ENCODE measurements around the gene GRHL1.
"Not testable (repeated sequence)": the region's sequence is repeated elsewhere in the genome, so short reads cannot be mapped to it uniquely, and the experiment has no call there.

Gene GRHL1

DNA sequence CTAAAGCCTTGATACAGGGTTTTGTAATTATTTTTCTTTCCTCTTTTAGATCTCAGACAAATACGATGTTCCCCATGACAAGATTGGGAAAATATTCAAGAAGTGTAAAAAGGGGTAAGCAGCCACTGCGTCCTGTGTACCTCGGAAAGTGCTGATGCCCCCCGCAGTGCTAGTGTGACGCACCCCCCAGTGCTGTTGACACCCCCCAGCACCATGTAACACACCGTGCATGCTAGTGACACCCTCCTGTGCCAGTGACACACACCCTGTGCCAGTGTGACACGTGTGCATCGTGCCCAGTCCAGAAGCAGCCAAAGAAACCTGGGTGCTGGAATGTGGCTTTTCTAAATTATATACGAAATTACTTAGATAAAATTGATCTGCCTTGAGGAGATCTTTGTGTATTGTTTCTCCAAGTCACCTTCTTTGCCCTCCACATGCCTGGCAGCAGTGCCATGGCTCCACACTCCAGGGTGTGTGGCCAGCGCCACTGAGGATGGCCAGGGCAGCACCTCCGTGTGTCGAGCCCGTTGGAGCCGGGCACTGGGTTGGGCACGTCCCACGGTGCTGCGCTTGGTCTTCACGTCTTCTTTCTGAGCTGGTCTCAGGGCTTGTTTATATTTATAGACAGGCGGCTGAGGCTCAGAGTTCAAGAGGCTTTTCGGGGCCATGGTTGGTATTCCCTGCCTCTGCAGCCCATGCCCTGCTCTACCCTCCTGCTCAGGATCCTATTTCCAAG, 47.6 kb downstream of the GRHL1 start:
- no peak for DNase-seq

DNA sequence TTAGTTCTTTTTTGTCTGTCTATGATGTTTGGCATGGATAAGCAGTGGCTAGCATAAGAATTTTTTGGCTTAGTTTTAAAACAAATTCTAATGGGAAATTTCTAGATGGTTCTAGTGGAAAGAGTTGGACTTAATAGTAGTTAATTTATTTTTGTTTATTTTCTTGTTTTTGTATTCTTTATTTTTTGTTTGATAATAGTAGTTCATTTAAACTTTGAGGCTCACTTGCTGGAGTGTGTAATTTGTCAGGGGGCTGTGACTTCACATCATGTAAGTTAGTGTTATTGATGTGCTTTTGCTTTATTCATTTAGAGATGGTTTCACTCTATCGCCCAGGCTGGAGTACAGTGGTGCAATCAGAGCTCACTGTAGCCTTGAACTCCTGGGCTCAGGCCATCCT, 48.2 kb downstream of the GRHL1 start:
- DNase-seq, result no peak

DNA sequence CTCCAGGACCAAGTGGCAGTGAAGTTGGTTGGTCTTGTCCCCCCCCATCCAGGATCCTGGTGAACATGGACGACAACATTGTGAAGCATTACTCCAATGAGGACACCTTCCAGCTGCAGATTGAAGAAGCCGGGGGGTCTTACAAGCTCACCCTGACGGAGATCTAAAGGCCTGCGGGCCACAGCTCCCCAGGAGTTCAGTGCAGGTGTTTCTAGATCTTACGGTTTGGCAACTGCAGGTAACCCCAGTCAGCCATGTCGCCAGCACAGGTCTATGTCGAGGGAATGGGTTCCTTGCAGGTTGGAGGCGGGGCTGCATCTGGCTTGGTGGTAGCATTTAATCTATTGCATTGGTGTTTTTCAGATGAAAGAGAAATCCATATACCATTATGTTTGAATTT, 49.0 kb downstream of the GRHL1 start:
- no peak for DNase-seq

DNA sequence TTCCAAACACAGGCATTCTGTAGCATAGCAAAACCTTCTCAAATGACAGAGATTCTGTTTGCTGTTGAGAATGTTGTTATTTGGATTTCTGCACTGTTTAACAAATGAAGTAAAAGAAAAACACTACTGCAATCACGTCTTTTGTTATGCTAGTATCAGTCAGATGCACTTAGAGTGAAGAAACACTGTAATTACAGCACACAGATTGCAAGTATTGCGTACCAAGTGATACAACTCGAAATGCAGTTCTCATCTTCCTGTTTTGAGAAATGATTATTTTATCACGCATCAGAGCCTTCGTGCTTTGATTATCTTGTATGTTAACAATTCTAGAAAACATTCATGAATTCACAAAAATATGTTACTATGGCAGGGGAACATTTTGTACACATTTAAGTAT, 50.1 kb downstream of the GRHL1 start:
- DNase-seq, result no peak

DNA sequence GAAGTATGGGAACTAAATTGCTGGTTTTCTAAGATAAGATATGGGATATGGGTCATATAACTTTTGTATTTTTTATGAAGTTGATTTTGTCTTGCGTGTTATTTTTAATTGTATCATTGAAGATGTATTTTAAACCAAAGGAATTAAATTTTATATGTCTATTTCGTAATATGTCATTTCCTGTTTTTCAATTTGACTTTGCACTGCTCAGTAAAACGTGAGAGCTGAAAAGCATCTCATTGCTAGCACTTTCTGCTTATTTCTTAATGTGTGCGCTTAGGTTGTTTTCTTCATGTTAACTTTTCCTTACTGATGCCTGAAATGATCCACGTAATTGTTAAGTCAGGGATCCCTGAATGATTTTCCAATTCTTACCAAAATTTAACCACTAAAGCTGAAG, 50.6 kb downstream of the GRHL1 start:
- DNase-seq, result no peak

DNA sequence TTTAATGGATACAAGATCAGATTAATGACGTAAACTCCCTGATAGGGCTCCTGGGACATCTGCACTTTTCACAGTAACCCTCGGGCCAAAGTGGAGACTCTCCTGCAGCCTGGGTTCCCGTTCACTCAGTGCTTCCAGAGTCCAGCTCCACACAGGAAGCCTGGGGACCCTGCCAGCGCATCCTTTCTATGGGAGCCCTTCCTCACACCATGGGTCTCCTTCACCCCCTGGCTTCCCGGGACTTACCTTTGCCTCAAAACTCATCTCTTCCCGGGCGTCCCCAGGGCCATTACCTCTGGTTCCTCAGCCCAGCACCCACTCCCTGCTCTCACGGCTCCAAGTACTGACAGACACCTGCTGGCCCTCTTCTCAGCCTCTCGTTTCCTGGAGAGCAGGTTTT, 51.2 kb downstream of the GRHL1 start:
- DNase-seq, result no peak

DNA sequence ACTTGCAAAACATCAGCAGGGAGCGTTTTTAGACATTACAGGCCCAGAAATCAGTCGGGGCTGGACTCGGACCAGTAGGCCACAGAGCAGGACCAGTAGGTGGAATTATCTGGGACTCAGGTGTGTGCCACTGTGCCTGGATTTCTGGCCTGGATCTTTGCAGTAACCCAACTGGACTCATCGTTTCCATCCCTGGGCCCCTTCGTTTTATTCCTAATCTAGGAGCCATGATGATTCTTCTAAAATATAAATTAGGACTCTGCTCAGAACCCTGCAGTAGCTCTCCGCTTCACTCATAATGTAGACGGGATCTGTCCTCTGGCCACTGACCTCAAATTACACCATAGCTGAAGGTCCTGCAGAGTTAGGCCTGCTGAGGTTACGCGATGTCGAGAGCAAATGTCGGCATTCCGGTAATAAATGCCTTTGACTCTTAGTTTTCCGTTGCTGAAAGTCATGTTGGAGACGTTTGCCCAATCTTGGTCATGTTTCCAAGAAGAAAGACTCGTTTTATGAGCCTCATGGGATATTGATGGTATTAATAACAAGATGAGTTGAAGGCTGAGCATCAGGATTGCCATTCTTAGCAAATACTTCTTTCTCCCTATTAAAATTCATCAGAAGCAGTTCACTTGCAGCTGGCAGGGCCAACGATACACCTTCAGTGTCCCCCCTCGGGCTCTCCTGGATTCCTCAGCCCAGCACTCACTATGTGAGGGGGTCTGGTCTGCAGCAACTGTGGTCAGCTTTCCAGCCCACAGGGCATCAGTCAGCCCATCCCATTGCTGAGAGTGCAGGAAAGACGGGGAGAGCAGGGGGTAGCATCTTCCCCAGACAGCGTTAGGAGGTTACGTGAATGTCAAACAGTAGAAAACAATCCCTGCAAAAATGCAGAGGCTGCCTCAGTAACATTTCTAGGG, 52.0 kb downstream of the GRHL1 start:
- no peak for DNase-seq

DNA sequence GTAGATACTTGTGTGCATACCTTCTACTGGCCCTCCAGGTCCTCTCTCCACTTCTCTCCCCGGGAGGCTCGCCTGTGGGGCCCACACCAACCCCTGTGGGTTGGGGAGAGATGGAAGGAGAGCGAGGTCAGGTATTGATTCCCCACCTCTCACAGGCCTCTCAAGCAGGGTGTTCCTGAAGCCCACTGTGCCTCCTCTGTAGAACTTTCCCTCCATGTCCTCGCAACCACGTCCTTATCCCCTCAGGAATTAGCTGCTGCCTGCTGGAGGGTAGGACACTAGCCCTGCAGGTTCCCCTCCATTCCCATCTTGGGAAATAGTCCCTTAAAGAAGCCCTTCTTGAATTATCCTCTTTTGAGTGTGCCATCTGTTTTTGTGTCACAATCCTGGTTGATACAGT, 52.9 kb downstream of the GRHL1 start:
- no peak for DNase-seq

DNA sequence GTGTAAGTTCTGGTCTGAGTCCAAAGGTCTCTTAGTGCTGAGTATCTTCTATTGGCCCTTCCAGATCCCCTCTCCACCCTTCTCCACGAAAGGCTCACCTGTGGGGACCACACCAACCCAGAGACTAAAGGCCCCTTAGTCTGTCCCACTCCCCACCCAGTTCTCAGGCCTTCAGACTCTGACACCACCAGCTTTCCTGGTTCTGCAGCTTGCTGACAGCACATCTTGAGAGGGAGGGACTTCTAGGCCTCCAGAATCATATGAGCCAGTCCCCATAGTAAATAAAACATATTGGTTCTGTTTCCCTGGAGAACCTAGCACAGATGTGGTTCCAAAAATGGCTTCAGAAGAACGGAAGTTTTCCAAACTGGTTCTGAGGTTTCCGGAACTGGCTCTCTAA, 53.3 kb downstream of the GRHL1 start:
- no peak for DNase-seq

DNA sequence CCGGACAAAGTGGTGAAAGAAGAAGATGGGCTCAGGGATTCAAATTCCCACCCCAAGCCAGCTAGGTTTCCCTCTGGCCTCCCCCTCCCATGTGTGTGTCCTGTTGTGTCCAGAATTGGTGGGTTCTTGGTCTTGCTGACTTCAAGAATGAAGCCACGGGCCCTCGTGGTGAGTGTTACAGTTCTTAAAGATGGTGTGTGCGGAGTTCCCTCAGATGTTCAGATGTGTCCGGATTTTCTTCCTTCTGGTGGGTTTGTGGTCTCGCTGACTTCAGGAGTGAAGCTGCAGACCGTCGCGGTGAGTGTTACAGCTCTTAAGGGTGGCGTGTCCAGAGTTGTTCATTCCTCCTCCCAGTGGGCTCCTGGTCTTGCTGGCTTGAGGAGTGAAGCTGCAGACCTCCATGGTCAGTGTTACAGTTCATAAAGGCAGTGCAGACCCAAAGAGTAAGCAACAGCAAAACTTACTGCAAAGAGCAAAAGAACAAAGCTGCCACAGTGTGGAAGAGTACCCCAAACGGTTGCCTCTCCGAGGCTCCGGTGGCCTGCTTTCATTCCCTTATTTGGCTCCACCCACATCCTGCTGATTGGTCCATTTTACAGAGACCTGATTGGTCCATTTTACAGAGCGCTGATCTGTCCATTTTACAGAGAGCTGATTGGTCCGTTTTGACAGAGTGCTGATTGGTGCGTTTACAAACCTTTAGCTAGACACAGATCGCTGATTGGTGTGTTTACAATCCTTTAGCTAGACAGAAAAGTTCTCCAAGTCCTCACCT, 54.2 kb downstream of the GRHL1 start:
- DNase-seq, result no peak

DNA sequence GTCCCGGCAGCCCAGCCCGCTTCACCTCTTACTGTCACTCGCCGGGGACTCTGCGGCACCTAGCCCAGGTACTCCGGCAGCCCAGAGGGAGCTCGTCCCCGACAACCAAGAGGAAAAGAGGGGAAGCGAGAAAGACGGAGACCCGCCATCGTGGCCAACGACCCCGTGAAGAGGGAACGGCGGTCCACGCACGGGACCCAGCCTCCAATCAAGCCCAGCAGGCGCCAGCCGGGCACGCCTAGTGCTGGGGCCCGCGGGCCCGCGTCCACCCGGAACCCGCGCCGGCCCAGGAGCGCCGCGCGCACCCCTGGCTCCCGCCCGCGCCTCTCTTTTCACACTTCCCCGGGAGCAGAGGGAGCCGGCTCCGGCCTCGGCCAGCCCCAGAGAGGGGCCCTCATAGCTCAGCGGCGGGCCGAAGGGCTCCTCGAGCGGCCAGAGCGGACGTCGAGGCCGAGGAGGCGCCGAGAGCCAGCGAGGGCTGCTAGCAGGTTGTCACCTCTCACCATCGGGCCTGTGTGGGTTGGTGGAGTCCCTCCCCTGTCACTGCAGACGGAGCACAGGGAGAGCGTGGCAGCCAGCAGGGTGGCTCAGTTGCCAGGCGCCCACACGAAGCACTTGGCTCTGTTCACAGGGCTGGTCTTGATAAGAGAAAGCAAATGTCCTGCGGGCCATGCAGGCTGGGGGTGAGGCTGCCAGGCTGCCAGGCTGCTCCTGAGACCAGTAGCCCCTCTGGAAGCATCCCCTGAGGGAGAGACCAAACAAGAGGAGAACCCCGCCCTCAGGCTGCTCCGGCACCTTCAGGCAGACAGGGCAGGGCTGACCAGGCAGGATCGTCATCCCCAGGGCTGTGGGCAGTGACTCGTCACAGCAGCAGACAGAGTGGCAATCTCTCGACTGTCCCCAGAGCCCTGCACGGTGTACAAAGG, 55.0 kb downstream of the GRHL1 start:
- no peak for DNase-seq

DNA sequence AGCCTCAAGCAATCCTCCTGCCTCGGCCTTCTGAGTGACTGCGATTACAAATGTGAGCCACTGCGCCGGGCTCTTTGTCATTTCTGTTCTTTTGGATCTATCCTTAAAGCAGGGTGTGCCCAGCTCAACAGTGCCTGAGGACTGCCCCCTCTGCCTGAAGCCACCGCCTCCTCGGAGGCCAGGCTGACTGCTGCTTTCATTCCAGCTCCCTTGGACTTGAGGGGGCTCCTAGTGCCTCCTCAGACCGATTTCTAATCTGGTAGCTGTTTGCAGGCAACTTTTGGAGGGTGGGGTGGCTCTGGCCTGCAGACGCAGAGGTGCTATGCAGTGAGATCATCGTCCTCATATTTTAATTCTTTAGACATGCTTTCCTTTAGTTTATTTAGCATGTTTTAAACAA, 55.9 kb downstream of the GRHL1 start:
- DNase-seq, result no peak

DNA sequence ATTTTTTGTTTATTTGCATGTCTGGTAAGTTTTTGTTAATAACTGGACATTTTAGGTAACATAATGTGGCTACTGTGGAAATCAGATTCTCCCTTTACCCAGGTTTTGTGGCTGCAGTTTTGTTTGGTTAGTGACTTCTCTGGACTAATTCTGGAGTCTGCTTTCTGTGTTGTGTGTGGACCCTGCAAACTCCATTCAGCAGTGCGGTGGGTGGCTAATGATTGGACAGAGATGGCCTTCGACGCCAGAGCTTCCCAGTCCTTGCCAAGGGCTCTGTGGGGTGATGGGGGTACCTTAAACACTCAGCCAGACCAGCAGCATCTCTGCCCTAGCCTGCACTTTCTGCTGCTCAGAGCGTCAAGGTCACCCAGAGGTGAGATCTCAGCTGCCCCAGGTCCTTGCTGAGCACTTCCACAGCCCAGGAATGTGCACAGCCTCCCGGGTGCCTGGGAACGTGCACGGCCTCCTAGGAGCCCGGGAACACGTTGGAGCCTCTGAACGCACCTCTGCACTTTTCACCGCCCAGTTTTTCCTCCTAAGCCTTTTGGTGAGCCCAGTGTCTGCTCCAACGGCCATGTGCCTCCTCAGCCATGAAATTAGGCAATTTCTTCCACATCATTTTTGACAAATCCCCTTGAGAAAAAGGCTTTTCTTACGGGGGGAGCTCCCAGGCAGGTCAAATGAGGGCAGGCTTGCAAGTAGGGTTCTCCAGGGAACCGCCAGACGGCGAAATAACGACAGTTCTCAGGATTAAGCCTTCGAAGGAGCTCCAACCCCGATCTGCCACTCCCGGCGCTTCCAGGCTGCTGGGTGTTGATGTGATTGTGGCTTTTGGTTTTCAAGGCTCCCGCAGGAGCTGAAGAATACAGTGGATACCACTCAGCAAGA, 56.7 kb downstream of the GRHL1 start:
- no peak for DNase-seq

DNA sequence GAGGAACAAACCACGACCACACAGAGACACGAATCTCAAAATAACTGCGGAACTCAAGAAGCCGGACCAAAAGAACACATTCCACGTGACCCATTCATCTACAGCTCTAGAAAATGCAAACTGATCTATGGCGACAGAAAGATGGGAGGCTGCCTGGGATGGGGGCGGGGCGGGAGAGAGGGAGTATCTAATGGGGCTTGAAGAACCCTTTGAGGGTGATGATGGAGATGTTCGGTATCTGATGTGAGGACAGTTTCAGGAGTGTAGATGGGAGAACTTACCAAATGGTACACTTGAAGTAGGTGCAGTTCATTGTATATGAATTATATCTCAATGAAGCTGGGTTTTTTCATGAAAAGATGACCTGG, 57.3 kb downstream of the GRHL1 start:
- no peak for DNase-seq

DNA sequence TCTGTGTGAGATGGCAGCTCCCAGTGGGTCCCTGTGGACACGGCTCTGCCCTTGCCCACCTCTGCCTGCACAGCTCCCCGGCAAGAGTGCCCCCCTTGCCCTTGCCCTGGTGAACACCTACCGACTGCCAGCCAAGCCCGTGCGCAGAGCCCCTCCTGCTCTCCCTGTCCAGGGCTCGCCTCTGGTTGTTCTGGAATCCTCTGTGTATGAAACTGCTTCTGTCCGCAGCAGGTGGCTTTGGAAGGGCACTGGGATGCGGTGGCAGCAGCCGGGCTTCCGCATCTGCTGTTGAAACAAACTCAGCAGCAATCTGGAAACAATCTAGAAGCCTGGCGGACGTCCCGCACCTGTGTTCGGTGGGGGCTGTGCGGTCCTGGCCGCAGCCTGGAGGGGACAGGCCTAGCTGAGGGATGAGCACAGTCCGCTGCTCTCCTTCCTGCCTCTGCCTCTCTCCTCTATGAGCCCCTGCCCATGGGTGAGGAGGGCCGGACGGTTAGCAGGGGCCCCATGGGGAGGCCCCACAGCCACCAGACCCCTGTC, 57.8 kb downstream of the GRHL1 start:
- no peak for DNase-seq

DNA sequence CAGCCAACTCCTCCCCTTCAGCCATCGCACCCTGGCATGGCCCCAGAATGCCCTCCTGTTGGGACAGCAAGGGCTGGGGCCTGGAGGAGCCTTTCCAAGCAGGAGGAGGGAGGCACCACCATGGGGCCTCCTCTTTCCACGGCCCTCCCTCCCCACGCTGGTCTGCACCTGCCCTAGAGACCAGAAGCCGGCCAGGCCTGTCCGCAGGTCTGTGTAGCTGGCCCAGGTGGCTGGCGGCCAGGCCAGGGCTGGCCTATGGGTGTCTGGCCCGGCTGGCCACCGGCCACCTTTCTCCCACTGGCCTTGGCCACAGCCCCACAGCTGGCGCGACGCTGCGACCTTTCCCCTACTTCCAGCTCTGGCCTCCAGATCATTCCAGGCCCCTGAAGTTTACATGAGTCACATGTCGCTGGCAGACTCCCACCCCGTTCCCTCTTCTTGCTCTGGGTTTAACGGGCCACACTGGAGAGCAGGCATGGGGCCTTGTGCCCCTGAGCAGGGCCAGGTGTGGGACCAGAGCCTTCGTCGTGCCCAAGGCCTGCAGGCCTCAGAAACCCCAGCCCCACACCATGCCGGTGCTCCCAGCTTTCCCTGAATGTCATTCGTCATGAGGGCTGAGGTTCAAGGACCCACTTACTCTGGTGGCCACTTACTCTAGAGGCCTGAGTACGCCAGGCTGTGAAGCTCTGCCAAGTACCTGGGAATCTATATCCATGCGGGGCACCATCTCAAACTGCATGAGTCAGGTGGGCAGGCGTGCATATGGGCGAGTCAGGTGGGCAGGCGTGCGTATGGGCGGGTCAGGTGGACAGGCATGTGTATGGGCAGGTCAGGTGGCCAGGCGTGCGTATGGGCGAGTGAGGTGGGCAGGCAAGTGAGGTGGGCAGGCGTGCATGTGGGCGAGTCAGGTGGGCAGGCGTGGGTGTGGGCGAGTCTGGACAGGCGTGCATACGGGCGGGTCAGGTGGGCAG, 58.6 kb downstream of the GRHL1 start:
- DNase-seq, result no peak

DNA sequence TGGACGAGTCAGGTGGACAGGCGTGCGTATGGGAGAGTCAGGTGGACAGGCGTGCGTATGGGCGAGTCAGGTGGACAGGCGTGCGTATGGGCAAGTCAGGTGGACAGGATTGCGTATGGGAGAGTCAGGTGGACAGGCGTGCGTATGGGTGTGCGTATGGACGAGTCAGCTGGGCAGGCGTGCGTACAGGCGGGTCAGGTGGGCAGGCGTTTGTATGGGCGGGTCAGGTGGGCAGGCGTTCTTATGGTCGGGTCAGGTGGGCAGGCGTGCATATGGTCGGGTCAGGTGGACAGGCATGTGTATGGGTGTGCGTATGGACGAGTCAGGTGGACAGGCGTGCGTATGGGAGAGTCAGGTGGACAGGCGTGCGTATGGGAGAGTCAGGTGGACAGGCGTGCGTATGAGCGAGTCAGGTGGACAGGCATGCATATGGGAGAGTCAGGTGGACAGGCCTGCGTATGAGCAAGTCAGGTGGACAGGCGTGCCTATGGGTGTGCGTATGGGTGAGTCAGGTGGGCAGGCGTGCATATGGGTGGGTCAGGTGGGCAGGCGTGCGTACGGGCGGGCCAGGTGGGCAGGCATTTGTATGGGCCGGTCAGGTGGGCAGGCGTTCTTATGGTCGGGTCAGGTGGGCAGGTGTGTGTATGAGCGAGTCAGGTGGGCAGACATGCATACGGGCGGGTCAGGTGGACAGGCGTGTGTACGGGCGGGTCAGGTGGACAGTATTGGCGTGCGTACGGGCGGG, 59.5 kb downstream of the GRHL1 start:
- DNase-seq, result not testable (repeated sequence)

DNA sequence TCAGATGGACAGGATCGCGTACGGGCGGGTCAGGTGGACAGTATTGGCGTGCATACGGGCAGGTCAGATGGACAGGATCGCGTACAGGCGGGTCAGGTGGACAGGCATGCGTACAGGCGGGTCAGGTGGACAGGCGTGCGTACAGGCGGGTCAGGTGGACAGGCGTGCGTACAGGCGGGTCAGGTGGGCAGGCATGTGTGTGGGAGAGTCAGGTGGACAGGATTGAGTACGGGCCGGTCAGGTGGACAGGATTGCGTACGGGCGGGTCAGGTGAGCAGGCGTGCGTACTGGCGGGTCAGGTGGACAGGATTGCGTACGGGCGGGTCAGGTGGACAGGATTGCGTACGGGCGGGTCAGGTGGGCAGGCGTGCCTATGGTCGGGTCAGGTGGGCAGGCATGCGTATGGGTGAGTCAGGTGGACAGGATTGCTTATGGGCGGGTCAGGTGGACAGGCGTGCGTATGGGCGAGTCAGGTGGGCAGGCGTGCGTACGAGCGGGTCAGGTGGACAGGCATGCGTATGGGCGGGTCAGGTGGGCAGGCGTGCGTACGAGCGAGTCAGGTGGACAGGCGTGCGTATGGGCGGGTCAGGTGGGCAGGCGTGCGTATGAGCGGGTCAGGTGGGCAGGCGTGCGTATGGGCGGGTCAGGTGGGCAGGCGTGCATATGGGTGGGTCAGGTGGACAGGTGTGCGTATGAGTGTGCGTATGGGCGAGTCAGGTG, 60.3 kb downstream of the GRHL1 start:
- DNase-seq, result not testable (repeated sequence)

Data from activated gamma-delta T cell (primary cell).